Stimulated activated CD8-positive, alpha-beta memory T cell treated with anti-CD3 and anti-CD28 coated beads, Interleukin-7, amount 100 ng/mL, for 1 hour (primary cell): ENCODE measurements around the gene TUBA8.
"Not testable (repeated sequence)": the region's sequence is repeated elsewhere in the genome, so short reads cannot be mapped to it uniquely, and the experiment has no call there.

Experiments
- DNase-seq, 2 donors: peaks; one replicate each; pipeline ENCODE4 v3.0.0-alpha.2; 2020; ENCODE audit warnings: low read depth in 2 of 2

Gene TUBA8

DNA sequence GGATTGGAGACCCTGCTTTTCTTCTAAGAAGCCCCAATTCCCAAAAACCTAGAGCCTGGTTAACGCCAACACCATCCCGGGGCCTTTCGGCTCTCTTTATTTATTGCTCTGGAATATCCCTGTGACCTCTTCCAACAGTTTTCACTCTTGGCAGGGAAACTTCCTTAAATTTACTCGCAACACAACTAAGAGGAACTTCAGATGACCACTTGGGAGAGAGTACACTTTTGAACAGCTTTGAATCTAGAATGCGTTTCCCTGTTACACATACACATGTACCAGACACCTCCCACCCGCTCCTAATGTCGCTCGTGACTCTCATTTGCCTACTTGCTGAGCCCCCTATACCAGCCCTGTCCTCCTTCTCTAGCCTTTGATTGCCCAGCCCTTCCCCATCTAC is 19.4 kb downstream of the TUBA8 start:
- DNase-seq: no peak

GRCh38 chr22:18130699-18131429 is 20.3 kb downstream of the TUBA8 start:
- DNase-seq: no peak

GRCh38 chr22:18133452-18133851 is 22.8 kb downstream of the TUBA8 start:
- no peak for DNase-seq

GRCh38 chr22:18136563-18137320 is 26.1 kb downstream of the TUBA8 start:
- DNase-seq: no peak

DNA sequence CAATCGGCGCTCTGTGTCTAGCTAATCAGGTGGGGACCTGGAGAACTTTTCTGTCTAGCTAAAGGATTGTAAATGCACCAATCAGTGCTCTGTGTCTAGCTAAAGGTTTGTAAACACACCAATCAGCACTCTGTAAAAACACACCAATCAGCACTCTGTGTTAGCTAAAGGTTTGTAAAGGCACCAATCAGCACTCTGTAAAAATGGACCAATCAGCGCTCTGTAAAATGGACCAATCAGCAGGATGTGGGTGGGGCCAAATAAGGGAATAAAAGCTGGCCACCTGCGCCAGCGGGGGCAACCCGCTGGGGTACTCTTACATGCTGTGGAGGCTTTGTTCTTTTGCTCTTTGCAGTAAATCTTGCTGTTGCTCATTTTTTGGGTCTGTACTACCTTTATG is 30.4 kb downstream of the TUBA8 start:
- DNase-seq: not testable (repeated sequence)

DNA sequence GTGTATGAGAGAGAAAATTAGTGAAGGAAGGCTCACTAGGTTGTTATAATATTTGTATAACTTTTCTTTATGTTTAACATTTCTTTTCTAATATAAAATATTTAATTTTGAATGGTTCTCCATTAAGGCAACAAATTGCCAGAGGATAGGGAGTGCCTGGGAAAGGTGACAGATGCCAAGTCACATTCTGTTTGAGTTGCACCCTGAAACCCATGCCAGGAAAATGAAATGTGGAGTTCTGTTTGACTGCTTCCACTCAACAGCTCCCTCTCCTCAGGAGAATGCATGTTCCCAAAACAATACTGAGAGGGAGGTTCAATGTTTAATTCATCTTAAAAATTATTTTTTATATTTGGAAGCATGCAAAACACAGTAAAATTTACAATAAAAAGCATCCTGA is 33.5 kb downstream of the TUBA8 start:
- DNase-seq: no peak

GRCh38 chr22:18145676-18146388 is 35.2 kb downstream of the TUBA8 start:
- no peak for DNase-seq

DNA sequence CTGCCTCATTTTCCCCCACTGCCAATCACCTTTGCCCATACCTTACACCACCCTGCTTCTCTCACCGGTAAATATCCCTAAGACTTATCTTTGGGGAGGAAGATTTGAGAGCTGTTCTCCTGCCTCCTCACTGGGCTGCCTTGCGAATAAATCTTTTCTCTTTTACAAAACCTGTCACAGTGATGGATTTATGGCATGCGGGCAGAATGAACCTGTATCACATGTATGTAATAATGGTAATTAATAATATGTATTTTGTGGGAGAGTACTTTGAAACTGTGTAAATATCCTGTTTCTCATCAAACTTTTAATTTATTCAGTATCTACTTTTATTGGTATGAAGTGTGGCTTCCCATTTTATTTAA is 35.8 kb downstream of the TUBA8 start:
- DNase-seq: no peak

DNA sequence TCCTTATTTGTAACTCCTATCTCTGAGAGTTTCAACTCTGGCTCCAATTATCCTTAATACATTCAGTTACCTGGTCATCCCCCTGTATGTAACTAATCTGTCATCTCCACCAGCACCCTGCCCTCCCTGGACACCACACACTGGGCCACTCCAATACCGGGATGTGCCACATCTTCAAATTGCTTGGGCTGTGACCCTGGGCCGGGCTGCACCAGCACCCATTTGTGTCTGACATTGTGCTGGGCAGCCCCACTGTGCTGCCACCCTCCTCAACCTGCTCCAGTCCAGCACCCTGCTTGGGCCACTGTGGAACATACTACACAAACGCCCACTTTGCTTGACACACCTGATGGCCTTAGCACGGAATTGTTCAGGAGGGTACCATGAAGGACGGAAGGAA is 37.2 kb downstream of the TUBA8 start:
- DNase-seq: no peak

DNA sequence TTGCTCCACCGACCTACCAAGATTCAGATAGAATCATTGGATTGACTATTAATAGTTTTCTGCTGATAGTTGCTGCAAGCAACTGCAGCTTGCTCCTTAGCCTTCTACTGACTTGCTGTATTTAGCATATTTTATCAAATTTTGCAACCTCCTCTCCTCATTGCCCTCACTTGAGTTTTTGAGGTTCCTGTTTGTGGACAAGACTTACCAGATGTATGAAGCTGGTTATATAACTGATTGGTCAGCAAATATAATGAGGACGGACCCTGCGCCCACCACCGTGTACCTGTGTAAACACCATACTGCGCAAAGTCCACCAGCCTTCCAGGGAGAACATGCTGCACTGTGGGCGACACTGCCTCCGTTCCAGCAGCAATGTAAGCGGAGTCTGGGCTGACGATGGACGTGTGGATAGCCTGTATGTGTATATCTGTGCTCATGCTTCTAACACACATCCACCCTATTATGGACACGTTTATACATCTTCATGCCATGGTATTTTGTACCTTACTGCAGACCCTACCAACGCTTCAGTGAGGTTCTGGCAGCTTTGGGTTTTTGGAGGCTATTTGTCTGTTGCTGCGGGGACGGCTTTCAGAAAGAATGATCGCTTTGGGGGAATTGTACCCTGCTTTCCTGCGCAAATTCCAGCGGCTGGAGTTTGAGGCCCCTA is 37.8 kb downstream of the TUBA8 start:
- no peak for DNase-seq

DNA sequence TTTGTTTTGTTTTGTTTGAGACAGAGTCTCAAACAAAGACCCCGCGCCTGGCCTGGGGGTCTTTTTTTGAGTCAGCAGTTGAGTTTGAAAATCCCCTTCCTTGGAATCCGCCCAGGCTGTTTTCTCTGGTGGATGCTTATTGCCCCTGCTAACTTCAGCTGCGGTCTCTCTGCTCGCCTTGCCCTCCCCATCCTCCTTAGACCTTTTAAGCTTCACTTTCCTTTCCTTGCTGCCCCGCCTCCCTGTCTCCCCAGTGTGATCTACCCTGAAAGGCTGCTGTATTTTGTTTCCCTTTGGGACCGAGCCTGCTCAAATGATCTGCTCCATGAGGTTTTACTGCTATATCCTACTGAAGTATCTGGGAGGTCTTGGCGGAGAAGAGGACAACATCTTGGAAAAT is 41.9 kb downstream of the TUBA8 start:
- no peak for DNase-seq

DNA sequence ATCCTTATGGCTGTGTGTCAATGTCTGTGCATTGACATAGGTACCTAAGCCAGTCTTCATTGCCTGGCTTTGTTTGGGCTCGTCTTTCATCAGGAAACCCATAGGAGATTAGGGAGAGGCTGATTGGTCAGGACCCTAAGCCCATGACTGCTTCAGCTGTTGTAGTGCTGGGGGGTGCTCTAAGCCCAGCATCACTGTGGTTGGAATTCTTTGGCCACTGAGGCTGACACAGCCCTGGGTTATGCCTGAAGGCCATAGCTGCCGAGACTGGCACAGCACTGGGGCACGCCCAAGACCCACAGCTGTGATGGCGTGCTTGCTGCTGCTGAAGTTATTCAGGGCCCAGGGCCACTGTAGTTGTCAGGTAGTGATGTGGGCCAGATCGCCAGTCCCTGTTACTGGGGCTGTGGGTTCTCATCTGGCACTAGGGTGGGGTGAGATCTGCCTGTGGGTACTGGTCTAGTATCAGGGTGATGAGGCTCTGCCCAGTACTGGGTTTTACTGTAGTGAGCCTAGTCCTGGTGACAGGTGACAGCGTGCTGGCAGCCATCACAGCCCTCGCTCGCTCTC is 44.3 kb downstream of the TUBA8 start:
- no peak for DNase-seq

DNA sequence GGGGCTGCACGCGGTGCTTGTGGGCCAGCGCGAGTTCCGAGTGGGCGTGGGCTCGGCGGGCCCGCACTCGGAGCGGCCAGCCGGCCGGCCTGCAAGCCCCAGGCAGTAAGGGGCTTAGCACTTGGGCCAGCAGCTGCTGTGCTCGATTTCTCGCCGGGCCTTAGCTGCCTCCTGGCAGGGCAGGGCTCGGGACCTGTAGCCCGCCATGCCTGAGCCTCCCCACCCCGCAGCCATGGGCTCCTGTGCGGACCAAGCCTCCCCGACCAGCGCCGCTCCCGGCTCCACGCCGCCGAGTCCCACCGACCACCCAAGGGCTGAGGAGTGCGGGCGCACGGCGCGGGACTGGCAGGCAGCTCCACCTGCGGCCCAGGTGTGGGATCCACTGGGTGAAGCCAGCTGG is 44.9 kb downstream of the TUBA8 start:
- not testable (repeated sequence) for DNase-seq

DNA sequence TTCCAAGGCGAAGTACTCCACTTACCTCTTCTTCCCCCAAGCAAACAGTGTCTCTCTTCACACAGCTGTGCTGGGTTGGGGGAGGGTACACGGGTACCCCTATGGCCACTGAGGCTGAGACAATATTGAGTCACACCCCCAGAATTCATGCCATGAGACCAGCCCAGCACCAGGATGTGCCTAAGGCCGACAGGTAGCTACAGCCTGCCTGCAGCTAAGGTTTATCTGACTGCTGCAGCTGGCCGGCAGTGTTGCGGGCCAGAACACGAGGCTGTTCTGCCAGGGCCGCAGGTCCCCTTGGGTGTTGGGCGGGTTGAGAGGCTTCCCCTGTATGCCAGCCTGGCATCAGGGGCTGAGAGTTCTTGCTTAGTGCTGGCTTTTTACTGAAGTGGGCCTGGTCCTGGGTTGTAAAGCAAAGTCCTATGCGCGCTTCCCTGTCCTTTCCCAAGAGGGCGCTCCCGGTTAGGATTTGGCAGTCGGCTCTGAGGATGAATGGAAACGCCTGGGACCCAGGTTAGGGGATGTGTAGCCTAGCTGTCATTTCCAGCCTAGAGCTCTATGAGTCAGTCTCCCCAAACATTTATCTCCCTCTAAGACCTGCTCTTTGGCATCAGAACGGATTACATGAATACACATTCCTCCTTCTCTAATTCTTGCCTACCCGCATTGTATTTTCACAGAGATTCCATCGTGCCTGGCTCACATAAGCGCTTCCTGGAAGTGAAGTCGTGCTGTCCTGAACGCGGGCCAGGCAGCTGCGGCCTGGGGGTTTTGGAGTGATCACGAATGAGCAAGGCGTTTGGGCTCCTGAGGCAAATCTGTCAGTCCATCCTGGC is 46.5 kb downstream of the TUBA8 start:
- no peak for DNase-seq

- no peak for DNase-seq
These were observed 47.1 kb downstream of the TUBA8 start for GRCh38 chr22:18157714-18158028.

- DNase-seq: not testable (repeated sequence)
These were observed 50.0 kb downstream of the TUBA8 start for GRCh38 chr22:18160641-18161040.

DNA sequence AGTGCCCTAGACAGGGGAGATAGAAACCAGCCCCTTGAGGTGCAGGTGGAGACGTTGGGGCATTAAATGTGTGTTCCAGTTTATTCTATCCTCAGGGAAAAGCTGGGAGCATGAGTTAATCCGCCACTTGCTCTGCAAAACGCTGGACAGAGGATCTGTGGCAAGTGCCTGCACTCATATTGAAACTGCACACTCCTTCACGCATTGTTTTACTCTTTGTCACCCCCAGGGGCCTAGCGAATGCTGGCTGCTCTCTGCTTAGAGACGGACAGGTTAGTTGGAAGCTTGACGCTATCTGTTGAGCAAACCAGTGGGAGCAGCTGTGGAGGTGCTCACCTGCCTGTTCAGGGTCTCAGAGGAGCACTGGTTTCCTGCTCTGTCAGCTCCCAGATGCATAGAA is 53.2 kb downstream of the TUBA8 start:
- DNase-seq: not testable (repeated sequence)

DNA sequence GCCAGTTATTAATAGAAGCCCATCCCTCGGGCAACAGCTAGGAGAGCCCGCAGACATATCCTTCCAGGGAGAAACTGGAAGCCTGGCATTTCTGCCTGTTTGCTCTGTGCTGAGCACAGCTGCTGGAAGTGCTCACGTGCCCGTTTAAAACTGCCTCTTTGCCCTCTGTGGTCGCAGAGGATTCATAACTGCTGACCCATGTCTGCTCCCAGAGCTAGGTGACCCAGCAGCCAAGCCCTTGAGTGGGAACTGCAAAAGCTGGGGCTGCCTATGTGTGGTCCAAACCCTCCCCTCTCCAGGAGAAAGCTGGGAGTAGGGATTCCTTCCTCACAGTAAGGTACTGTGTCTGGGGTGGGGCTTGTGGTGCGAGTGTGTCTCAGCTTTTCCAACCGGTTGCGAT is 54.0 kb downstream of the TUBA8 start:
- DNase-seq: not testable (repeated sequence)

DNA sequence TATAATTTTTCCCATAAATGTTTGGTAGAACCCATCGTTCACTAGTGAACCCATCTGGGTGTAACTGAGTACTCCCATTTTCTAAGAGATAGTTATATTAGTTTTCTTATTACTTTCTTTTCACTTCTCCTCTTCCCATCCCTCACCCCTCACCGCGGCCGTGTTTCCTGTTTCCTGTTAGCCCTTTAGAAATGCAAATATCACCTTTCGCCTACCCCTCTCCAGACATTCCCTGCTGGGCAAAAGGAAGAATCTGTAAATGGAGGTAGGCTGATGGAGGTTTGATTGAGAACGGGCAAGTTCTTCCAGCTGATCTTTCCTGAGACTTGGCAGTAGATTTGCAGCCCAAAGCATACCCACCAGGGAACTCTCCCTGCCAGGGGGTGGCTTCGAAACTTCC is 54.7 kb downstream of the TUBA8 start:
- DNase-seq: not testable (repeated sequence)

DNA sequence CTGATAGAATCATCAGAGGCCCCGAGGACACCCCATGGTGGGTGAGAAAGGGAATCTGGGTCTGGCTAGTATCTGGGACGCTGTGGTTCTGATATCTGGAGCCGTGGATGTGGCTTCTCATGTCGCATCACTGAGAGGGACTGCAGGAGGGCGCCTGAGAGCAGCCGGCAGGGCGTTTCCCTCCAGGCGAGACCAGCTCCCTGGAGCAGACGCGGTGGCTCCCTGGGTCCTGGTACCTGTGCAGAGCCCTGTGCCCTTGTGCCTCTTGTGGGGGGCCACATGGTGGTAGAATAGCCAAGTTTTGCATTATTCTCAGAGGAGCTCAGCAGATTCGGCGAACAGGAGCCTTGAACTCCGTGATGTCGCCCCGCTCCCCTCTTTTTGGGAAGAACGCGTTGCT is 59.7 kb downstream of the TUBA8 start:
- DNase-seq: not testable (repeated sequence)

GRCh38 chr22:18172203-18172602 is 61.6 kb downstream of the TUBA8 start:
- DNase-seq: not testable (repeated sequence)
